ENCODE results near the gene ZFAND2A.

DNA sequence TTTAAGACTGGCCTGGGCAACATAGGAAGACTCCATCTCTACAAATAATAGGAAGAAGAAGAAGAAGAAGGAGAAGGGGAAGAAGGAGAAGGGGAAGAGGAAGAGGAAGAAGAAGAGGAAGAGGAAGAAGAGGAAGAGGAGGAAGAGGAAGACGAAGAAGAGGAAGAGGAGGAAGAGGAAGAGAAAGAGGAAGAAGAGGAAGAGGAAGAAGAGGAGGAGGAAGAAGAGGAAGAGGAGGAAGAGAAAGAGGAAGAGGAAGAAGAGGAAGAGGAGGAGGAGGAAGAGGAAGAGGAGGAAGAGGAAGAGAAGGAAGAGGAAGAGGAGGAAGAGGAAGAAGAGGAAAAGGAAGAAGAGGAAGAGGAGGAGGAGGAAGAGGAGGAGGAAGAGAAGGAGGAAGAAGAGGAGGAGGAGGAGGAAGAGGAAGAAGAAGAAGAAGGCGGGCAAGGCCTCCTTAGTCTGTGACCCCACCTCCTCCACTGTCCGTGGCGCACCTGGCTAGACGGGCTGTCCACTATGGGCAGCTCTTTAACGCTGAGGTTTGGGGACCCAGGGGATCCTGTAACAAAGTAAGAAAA is 28.8 kb upstream of the ZFAND2A start:
- TF ChIP-seq, protein P1, sequence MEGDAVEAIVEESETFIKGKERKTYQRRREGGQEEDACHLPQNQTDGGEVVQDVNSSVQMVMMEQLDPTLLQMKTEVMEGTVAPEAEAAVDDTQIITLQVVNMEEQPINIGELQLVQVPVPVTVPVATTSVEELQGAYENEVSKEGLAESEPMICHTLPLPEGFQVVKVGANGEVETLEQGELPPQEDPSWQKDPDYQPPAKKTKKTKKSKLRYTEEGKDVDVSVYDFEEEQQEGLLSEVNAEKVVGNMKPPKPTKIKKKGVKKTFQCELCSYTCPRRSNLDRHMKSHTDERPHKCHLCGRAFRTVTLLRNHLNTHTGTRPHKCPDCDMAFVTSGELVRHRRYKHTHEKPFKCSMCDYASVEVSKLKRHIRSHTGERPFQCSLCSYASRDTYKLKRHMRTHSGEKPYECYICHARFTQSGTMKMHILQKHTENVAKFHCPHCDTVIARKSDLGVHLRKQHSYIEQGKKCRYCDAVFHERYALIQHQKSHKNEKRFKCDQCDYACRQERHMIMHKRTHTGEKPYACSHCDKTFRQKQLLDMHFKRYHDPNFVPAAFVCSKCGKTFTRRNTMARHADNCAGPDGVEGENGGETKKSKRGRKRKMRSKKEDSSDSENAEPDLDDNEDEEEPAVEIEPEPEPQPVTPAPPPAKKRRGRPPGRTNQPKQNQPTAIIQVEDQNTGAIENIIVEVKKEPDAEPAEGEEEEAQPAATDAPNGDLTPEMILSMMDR (IDR thresholded peaks at IDR 0.05; ENCODE audit: low read length), result no peak
- no peak for TF ChIP-seq EZH2 (IDR thresholded peaks at IDR 0.05; ENCODE audit: borderline replicate concordance, low read length)

All from OCI-LY1 (cell line).